K562 (cell line): ENCODE data around the gene RPS6KA2. TPM values are rescaled to one million over a fixed set of nuclear protein-coding genes. Genes with fewer than 3 reads are reported as not detected.

Experiments used
- ATAC-seq: fragments of 200-7000 bp; cut with Tn5 transposase; 3 replicates; pipeline ENCODE4 v1.9.1; 2020; ENCODE audit warnings: moderate library complexity
- BruUV-seq: library from RNA; stranded (reverse); fragments of 400-500 nt; replicated peaks from 2 replicates; lab custom pipeline; 2021; lab: Mats Ljungman, UMichigan
- CTCF ChIA-PET: fragments of 300-600 bp; formaldehyde crosslinking; extraction: SDS; loops from one replicate; lab custom pipeline; 2021; ENCODE audit warnings: low intra/inter-chr PET ratio; lab: Yijun Ruan, JAX
- POLR2A ChIA-PET: fragments of 300-600, 350-650 bp; sonication (Branson Sonifier 250); formaldehyde crosslinking; extraction: SDS; loops from one replicate; lab custom pipeline; 2021; ENCODE audit warnings: antibody characterized with exemption, inconsistent platforms; lab: Yijun Ruan, JAX
- DNase-seq, 4 experiments: peaks; one replicate each; pipeline versions ENCODE4 v3.0.0 to v3.0.0-alpha.2; 2011 to 2018; ENCODE audit warnings: low spot score in 3 of 4, mixed read lengths in 3 of 4; ENCODE audit errors: extremely low read depth in 1 of 4
- FAIRE-seq: peaks from 2 replicates; lab custom pipeline; 2011; peaks lifted over from hg19 to GRCh38; lab: Jason Lieb, UNC
- H2AFZ ChIP-seq: 2 replicates; pipeline ENCODE4 v1.6.0; 2011; ENCODE audit warnings: low read depth, low read length, control low read depth, inconsistent platforms
- H3K27ac ChIP-seq: fragments of 200-600 bp; 3 replicates; pipeline ENCODE4 v1.8.0; 2011; ENCODE audit warnings: low read depth, mild to moderate bottlenecking, control low read depth, inconsistent platforms, low read length, moderate library complexity, mixed read lengths; ENCODE audit errors: extremely low read depth
- H3K27me3 ChIP-seq, 2 experiments: fragments of 300-600 bp in 1 of 2; 2 replicates in 1 of 2; 3 replicates in 1 of 2; pipeline versions ENCODE4 v1.6.0 to v1.8.0; 2011; ENCODE audit warnings: inconsistent platforms in 2 of 2, low read length in 2 of 2, mild to moderate bottlenecking in 1 of 2, mixed read lengths in 1 of 2, moderate library complexity in 1 of 2; ENCODE audit not compliant: control insufficient read depth in 2 of 2, insufficient read depth in 2 of 2
- H3K36me3 ChIP-seq: fragments of 300-600 bp; 3 replicates; pipeline ENCODE4 v1.8.0; 2011; ENCODE audit warnings: mild to moderate bottlenecking, low read length, inconsistent platforms; ENCODE audit not compliant: control insufficient read depth, insufficient read depth
- H3K4me1 ChIP-seq, 2 experiments: fragments of 200-600 bp in 1 of 2; replicated peaks in 1 of 2; 2 replicates in 1 of 2; 3 replicates in 1 of 2; pipeline versions ENCODE4 v1.5.1 to v1.8.0; 2011; ENCODE audit warnings: inconsistent platforms in 2 of 2, low read length in 2 of 2, mild to moderate bottlenecking in 1 of 2, mixed read lengths in 1 of 2, moderate library complexity in 1 of 2; ENCODE audit not compliant: control insufficient read depth in 2 of 2, insufficient read depth in 2 of 2
- H3K4me2 ChIP-seq: 2 replicates; pipeline ENCODE4 v1.6.1; 2011; ENCODE audit warnings: low read length, control low read depth, inconsistent platforms, mixed read lengths; ENCODE audit not compliant: insufficient read depth
- H3K4me3 ChIP-seq: fragments of 200-600 bp; sonication (generic), shearing (Covaris generic); 2 replicates; pipeline ENCODE4 v1.5.1; 2016; ENCODE audit warnings: control low read depth, inconsistent platforms
- H3K79me2 ChIP-seq: fragments of 200-600 bp; 3 replicates; pipeline ENCODE4 v1.8.0; 2011; ENCODE audit warnings: low read length, inconsistent platforms; ENCODE audit not compliant: control insufficient read depth, insufficient read depth
- H3K9ac ChIP-seq, 2 experiments: 2 replicates each; pipeline versions ENCODE4 v1.6.0 to v1.6.1; 2011; ENCODE audit warnings: low read depth in 2 of 2, low read length in 2 of 2, control low read depth in 1 of 2, inconsistent platforms in 1 of 2, mild to moderate bottlenecking in 1 of 2, mixed read lengths in 1 of 2; ENCODE audit not compliant: insufficient read depth in 1 of 2
- H3K9me1 ChIP-seq: one replicate; pipeline ENCODE4 v1.6.0; 2011; ENCODE audit warnings: inconsistent platforms, mild to moderate bottlenecking, low read length, moderate library complexity; ENCODE audit not compliant: control insufficient read depth, insufficient read depth
- H3K9me3 ChIP-seq: replicated peaks from 2 replicates; pipeline ENCODE4 v1.5.1; 2011; ENCODE audit warnings: low read depth, low read length, inconsistent platforms; ENCODE audit not compliant: control insufficient read depth, insufficient read depth
- H4K20me1 ChIP-seq: replicated peaks from 2 replicates; pipeline ENCODE4 v1.6.1; 2011; ENCODE audit warnings: low read length, inconsistent platforms, mixed read lengths; ENCODE audit not compliant: control insufficient read depth, insufficient read depth
- FOXO4 ChIP-seq: fragments of 450-650 bp; formaldehyde crosslinking; IDR thresholded peaks from 2 replicates; pipeline ENCODE4 v1.4.0; 2020; ENCODE audit warnings: mild to moderate bottlenecking, moderate library complexity
- HBP1 ChIP-seq: fragments of 450-650 bp; formaldehyde crosslinking; IDR thresholded peaks from 2 replicates; pipeline ENCODE4 v1.4.0; 2022; ENCODE audit warnings: missing genetic modification characterization
- HLTF ChIP-seq: fragments of 450-650 bp; IDR thresholded peaks from 2 replicates; pipeline ENCODE4 v1.6.1; 2016
- PHF20 ChIP-seq: fragments of 450-650 bp; IDR thresholded peaks from 2 replicates; pipeline ENCODE4 v1.6.1; 2018; ENCODE audit not compliant: partially characterized antibody
- TEAD2 ChIP-seq: fragments of 450-650 bp; IDR thresholded peaks from 2 replicates; pipeline ENCODE4 v1.6.1; 2016; ENCODE audit warnings: missing genetic modification characterization, control low read depth, missing compliant biosample characterization
- ZFP1 ChIP-seq: fragments of 450-650 bp; formaldehyde crosslinking; IDR thresholded peaks from 2 replicates; pipeline ENCODE4 v1.4.0; 2020; ENCODE audit warnings: mild to moderate bottlenecking, mixed read lengths
- ZNF197 ChIP-seq: fragments of 200-800 bp; sonication (Bioruptor generic); IDR thresholded peaks from 2 replicates; pipeline ENCODE4 v1.6.1; 2016; ENCODE audit warnings: low read depth, missing genetic modification characterization, missing compliant biosample characterization
- ZNF436 ChIP-seq: fragments of 250-450, 450-650 bp; sonication (Bioruptor Pico); formaldehyde crosslinking; IDR thresholded peaks from 2 replicates; pipeline ENCODE4 v1.7.0; 2020; ENCODE audit warnings: mild to moderate bottlenecking
- ZNF584 ChIP-seq: fragments of 200-800 bp; sonication (Bioruptor generic); IDR thresholded peaks from 2 replicates; pipeline ENCODE4 v1.6.1; 2016; ENCODE audit warnings: low read depth, mild to moderate bottlenecking, missing genetic modification characterization, missing compliant biosample characterization
- WGBS: fragments of 100-300 bp; shearing (Covaris generic); methylation state at CpG from one replicate; pipeline ENCODE4 v1.1.6; 2016; ENCODE audit warnings: low coverage, mixed read lengths; ENCODE audit not compliant: insufficient coverage; ENCODE audit errors: missing lambda C conversion rate; 5-methylcytosine and 5-hydroxymethylcytosine counted together
- in situ Hi-C: fragments of 300-500 bp; cut with MboI; formaldehyde crosslinking; loops from 4 replicates; pipeline ENCODE4 v1.15.0; 2018; ENCODE audit warnings: inconsistent platforms, mixed read lengths
- intact Hi-C: fragments of 100-400 bp; cut with micrococcal nuclease; formaldehyde crosslinking; loops from 2 replicates; pipeline ENCODE4 v1.14.2; 2022
- polyA plus RNA-seq, 8 experiments: library from polyadenylated mRNA; depleted of rRNA in 4 of 8; stranded (reverse) in 5 of 8; unstranded in 3 of 8; fragments of >200 nt; fragmentation: Nextera tagmentation in 2 of 8; fragmentation: Illumina TruSeq in 1 of 8; extraction: Ambion mirVana in 2 of 8; extraction: Trizol in 1 of 8; gene quantifications; 2 replicates each; pipeline versions ENCODE4 v1.2.1 to v1.2.3, GENCODE V29; 2011 to 2014; ENCODE audit warnings: inconsistent platforms in 1 of 8, missing spikeins in 1 of 8
- total RNA-seq, 7 experiments: library from RNA; depleted of rRNA in 6 of 7; stranded (reverse); fragments of >200 nt in 6 of 7; fragmentation: Illumina TruSeq in 2 of 7; extraction: Trizol in 2 of 7; gene quantifications; 2 replicates each; pipeline versions ENCODE4 v1.2.1 to v1.2.3, GENCODE V29; 2011 to 2021; ENCODE audit warnings: low replicate concordance in 1 of 7

The RPS6KA2 gene
- total and polyA plus RNA-seq, 9 of the 15 experiments (the other 6 are each of a cell fraction or from before 2014, with no cell fraction given), result 0.29 to 1.00 (median 0.53) TPM

DNA sequence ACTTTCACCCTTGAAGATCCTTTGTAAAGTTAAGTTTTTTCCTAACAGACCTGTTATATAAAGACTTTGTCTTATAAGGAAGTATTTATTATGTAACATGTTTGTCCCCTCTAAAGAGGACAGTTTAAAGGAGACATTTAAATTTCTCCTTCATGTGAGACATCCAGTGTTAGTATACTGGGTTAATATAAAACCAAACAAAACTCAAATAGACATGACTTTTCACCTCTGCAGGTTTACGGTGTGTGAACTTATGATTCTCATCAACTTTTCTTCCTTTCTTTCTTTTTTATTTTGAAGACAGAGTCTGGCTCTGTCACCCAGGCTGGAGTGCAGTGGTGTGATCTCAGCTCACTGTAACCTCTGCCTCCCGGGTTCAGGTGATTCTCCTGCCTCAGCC lies 226.9 kb downstream of the RPS6KA2 start:
- no peaks in the 10 kb centered on the region for H3K36me3 ChIP-seq
- no peak overlapping the region for H3K4me2 ChIP-seq
- H3K9me3 ChIP-seq, result no peaks in the 10 kb centered on the region
- no peaks in the 10 kb centered on the region for H4K20me1 ChIP-seq
- ATAC-seq, result no peak
- WGBS, result 32% methylated on average over 2 of the region's 2 CpGs
- in situ Hi-C loops (no loop called here), intact Hi-C loops (loop anchor here (1.0 to 5.0 kb wide), 4 partner anchors 68 to 243 kb away; no protein-coding TSS in a partner anchor)
- TF ChIP-seq ZNF436 (CRISPR knock-in tag) (no peak), ZNF584 (CRISPR knock-in tag) (no peak), PHF20 (no peak), ZFP1 (CRISPR knock-in tag) (no peak), HLTF (no peak), TEAD2 (tag) (no peak), ZNF197 (no peak), HBP1 (no peak), FOXO4 (CRISPR knock-in tag) (no peak)
- H3K27me3 ChIP-seq, result peaks cover 29 to 60% of the 10 kb centered on the region in 2 experiments
- no peak for DNase-seq
- FAIRE-seq, result no peak
- BruUV-seq, result no TSS peak
- H3K79me2 ChIP-seq, result no peaks in the 10 kb centered on the region
- H3K4me1 ChIP-seq, result peaks cover 0 to 3% of the 10 kb centered on the region in 2 experiments; a peak in 1 of 5 replicates
- H3K27ac ChIP-seq, result no peak overlapping the region
- CTCF ChIA-PET, result interaction anchor here (0.9 to 3.6 kb wide), 4 partner anchors 69 to 243 kb away, joined by 3 to 37 read pairs (median 14); no protein-coding TSS in a partner anchor
- no peak overlapping the region for H2AFZ ChIP-seq
- no peaks in the 10 kb centered on the region for H3K9me1 ChIP-seq
- H3K4me3 ChIP-seq, result no peak overlapping the region
- POLR2A ChIA-PET, result interaction anchor here (0.9 to 2.1 kb wide), 5 partner anchors 10 to 120 kb away, joined by 3 to 5 read pairs (median 4); no protein-coding TSS in a partner anchor
- no peak overlapping the region for H3K9ac ChIP-seq
